Dermis blood vessel endothelial cell (primary cell): ENCODE results near the gene VASP. TPM values are rescaled to one million over a fixed set of nuclear protein-coding genes. Genes with fewer than 3 reads are reported as not detected.
"Not testable (repeated sequence)": the region's sequence is repeated elsewhere in the genome, so short reads cannot be mapped to it uniquely, and the experiment has no call there.

Source experiments
- DNase-seq: peaks from one replicate; pipeline ENCODE4 v3.0.0; 2010
- total RNA-seq: library from RNA; depleted of rRNA; stranded (reverse); fragments of >200 nt; gene quantifications from 2 replicates; pipeline ENCODE4 v1.2.3, GENCODE V29; 2014

Gene VASP
- total RNA-seq, 1 donor from 2014 or later, result 93.9 TPM

DNA sequence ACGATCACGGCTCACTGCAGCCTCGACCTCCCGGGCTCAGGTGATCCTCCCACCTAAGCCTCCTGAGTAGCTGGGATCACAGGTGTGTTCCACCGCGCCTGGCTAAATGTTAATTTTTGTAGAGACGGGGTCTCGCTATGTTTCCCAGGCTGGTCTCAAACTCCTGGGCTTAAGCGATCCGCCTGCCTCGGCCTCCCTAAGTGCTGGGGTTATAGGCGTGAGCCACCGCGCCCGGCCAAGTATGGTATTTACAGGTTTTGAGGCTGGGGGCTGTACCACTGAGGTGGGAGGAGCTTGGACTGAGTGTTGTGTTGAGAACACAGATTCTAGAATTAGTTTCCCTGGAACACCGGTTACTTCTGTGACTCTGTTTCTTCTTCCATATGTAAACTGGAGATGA is 9.5 kb upstream of the VASP start:
- no peak for DNase-seq

DNA sequence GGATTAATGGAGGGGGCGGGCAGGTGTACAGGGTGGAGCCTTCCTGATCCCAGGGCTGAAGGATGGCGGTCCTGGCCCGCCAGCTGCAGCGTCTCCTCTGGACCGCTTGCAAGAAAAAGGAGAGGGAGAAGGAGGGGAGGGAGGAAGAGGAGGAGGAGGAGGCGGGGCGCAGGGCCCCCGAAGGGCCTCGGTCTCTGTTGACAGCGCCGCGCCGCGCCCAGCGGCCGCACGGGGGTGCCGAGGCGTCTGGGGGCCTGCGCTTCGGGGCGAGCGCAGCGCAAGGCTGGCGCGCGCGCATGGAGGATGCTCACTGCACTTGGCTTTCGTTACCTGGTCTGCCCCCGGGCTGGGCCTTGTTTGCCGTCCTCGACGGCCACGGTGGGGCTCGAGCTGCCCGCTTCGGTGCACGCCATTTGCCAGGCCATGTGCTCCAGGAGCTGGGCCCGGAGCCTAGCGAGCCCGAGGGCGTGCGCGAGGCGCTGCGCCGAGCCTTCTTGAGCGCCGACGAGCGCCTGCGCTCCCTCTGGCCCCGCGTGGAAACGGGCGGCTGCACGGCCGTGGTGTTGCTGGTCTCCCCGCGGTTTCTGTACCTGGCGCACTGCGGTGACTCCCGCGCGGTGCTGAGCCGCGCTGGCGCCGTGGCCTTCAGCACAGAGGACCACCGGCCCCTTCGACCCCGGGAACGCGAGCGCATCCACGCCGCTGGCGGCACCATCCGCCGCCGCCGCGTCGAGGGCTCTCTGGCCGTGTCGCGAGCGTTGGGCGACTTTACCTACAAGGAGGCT is 8.7 kb upstream of the VASP start, which contains the start of gene PPM1N:
Gene PPM1N (plus strand): TSS at position 33 of the 785 bp plus-strand sequence. CDS start 30 bp downstream, at position 63.
- peak; percentile 42 for DNase-seq

DNA sequence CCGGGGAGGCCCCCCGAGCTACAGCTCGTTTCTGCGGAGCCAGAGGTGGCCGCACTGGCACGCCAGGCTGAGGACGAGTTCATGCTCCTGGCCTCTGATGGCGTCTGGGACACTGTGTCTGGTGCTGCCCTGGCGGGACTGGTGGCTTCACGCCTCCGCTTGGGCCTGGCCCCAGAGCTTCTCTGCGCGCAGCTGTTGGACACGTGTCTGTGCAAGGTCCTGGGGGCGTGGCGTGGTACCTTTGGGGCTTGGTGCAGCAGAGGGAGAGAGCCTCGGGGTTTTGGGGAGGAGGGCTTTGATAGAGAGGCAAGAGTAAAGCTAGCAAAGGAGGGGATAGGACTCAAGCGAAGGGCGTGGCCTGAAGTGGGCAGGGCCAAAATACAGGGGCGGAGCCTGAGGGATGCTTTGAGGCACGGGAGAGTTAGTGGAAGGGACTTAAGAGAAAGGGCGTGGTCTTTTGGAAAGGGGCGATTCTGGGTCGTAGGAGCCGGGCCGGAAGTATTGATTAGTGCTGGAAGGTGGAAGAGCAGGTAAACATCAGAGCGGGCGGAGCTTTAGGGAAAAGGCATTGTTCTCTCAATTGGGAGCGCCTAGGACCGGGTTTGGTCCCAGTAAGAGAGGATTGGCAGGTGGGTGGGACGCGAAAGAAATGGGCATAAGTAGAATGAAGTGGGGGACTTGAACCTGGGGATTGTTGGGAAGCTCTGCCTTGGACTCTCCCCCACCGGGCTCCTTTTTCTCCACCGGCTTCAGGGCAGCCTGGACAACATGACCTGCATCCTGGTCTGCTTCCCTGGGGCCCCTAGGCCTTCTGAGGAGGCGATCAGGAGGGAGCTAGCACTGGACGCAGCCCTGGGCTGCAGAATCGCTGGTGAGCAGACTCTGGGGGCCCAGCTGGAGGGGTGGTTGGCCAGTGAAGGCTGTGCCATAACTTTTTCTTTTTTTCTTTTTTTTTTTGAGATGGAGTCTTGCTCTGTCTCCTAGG is 7.8 kb upstream of the VASP start:
- peak; percentile 36 for DNase-seq

DNA sequence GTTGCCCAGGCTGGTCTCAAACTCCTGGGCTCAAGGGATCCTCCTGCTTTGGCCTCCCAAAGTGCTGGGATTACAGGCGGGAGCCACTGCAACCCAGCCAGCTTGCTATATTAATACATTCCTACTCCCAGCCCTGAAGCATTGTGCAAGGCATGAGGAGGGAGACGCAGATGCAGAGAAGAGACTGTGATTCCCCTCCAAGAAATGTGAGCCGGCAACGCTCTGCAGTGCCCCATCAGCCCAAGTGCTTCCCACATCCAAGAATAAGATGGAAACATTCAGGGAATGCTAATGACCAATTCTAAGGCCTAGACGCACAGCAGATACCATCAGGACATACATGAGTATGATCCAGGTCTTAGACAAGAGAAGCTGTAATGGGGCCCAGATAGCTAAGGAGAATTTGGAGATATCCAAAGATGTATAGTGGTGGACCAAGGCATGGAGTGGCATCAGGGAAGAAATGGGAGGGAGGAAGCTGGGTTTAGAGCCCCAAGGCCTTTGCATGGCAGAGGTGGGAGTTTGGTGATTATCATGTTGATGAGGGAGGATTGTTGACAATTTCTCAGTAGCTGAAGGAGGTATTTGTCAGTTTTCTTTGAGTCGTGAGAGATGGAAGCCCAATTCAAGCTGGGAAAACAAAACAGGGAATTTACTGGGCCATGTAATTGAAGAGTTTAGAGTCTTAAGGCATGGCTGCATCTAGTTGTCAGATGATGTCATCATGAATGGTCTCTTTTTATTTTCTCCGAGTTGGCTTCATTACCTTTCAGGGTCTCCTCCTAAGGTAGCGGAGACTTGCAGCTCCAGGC is 6.2 kb upstream of the VASP start:
- DNase-seq, result no peak

DNA sequence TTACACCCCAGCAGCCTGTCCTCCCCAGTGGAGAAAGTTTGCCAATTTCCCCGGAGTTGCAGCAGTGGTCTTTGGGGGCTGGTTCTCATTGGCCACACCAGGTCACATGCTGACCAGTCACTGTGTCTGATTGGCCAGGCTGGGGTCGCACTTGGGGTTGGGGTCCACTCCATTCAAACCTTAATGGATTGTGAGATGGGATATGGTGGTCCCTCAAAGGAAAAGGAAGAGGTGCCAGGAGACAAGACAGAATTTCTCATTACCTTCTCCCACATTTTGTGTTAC is 5.6 kb upstream of the VASP start:
- DNase-seq, result no peak

DNA sequence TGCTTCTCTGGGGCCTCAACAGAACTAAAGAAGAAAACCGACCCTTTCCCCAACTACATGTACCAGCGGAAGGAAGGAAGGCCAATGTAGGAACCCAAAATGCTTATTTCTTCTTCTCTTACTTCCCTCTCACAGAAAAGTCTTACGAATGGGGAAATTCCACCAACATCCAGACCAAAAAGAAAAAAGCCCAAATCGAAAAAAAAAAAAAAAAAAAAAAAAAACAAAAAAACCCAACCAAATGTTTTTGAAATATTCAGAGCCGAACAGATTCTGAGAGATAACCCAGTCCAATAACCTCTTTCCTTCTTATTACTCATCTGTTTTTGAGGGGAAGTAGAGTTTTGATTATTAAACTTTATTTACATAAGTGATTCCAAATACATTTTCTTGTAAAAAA is 5.2 kb upstream of the VASP start:
- DNase-seq, result no peak

DNA sequence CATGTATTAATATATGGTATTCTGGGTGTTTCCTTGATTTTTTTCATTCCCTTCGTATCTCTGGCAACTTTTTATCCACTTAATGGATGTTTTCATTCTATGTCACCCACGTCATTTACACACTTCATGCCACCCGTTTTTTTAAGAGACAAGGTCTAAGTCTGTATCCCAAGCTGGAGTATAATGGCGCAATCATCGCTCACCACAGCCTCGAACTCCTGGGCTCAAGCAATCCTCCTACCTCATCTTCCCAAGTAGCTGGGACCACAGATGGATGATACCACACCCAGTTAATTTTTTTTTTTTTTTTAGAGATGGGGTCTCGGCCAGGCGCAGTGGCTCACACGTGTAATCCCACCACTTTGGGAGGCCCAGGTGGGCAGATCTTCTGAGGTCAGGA is 3.4 kb upstream of the VASP start:
- DNase-seq, result no peak

DNA sequence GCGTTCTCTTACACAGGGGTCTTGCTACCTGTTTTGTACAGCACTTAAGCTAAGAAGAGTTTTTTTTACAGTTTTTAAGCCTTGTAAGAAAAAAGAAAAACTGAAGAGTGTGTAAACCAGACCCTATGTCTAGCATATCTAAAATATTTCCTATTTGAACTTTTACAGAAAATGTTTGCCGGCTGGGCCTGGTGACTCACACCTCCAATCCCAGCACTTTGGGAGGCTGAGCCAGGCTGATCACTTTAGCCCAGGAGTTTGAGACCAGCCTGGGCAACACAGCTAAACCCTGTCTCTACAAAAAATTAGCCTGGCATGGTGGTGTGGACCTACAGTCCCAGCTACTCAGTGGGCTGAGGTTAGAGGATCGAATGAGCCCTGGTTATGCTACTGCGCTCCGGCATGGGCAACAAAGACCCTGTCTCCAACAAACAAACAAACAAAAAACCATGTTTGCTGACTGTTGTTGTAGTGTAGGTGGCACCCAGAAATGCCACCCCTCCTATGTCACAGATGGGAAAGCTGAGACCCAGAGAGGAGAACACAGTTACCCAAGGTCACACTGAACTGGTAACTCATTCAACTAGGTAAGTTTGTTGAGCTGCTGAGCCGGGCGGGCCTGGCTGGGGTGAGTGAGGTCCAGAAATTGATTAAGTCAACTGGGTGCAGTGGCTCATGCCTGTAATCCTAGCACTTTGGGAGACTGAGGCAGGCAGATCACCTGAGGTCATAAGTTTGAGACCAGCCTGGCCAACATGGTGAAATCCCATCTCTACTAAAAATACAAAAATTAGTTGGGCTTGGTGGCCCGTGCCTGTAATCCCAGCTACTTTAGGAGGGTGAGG is 1.9 kb upstream of the VASP start:
- DNase-seq, result no peak

DNA sequence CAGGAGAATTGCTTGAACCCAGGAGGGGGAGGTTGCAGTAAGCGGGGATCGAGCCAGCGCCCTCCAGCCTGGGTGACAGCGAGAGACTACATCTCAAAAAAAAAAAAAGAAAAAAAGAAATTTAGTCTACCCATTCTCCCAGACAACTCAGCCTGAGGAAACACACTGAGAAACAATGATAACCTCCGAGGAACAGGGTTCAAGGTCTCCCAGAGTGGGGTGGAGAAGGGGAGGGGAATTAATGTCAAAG is 1.4 kb upstream of the VASP start:
- DNase-seq, result no peak

DNA sequence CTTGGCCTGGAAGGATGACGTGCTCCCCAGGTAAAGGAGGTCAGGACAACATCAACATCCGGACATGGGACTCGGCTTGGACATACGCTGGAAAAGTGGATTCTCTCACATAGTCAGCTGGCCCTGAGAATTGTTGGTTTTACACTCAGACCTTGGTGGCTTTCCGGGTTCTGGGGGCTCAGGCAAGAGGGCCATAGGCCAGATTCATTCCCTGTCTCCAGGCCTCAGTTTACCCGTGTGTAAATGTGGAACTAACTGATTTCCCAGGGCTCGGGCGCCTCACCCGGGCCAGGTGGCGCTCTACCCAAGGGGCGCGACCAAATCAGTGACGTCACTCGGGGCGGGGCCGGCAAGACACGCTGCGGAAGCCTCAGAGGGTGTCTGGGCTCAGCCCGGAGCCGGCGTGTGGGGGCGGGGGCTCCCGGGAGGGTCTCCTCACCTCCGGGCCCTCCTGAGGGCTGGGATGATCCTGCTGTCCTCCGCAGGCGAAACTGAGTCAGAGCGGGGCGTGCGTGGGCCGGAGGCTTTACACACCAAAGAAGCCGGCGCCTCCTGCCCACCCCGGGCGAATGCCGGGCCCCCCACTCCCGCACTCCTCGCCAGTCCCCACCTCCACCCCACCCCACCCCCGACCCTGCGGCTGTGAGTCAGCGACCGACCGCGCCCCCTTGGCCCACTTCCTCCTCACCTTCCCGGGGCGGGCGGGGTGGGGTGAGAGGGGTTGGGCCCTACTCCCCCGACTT is 862 bp upstream of the VASP start:
- DNase-seq, result peak; percentile 95

DNA sequence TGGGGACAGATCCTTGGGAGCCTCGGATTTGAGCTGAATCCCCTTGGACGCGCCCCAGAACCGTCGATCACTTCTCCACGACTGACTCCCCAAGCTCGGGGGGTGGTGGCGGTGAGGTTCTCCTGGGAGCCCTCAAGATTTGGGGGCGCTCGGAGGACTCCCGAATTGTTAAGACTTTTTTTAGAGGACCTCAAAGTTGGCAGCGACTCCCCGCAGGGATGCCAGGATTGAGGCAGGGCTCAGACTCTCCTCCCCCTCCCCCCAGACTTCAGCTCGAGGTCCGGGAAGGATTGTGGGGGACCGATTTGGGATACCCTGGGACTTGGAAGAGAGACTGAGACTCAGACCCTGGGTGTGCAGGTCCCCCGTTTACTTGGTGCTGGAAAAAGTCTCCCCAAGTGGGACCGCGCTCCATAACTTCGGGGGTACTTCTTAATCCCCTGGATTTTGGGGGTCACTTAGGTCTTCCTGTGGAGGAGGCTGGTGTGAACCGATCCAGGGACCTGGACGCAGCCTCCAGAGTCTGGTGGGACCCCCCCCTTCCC is 665 bp downstream of the VASP start:
- DNase-seq, result peak; percentile 41

DNA sequence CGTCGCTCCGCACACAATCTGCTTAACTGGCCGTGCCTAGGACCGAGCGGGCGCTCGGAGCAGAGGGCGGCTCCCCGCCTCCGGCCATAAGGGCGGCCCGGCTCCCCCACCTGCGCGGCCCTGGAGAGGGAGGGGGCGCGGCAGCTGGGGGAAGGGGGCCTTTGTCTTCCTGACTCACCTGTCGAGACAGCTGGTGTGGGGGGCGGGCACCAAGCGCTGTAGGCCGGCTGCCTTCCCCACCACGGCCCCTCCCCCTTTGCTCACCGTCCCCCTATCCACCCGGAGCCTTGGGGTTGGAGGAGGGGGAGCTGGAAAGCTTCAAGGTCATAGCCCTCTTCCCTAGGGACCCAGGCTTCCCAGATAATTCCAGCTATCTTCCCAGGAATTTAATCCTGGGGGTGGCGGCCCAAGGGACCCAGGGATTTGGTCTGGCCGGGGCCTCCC is 1.2 kb downstream of the VASP start:
- DNase-seq, result peak; percentile 62

DNA sequence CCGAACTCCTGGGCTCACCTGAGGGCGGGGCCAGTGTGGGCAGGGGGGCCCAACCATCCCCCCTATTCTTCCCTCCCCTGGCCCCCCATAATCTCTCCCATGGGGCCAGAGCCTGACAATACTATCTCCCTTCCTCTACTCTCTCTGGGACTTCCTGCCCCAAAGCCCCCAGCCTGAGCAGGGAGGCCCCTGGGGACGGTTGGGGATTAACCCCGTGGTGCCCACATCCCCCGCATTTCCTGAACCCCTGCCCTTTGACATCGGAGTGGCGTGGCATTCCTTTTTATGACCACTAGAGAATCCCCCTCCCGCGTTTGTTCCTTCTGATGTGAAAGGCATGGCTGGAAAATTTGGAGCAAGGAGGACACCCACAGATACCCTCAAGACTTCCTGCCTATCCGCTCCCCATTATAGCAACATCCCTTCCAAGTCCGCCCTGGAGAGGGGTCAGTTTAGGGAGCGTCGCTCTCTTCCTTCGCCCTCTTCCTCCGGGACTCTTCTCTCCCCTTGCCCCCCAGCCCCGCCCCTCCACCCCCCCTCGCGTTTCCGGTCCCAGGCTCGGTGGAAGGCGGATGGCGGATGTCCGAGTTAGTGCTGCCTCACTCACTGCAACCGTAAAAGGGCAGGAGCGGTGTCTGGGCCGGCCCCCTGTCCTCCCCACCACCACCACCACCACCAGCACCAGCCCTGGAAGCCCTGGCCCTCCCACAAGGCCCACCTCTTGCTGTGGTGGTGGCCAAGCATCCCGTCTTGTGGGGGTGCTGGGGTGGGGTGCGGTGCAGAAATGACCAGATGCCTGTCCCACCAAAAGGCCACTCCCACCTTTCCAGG is 1.8 kb downstream of the VASP start:
- DNase-seq, result peak; percentile 89

DNA sequence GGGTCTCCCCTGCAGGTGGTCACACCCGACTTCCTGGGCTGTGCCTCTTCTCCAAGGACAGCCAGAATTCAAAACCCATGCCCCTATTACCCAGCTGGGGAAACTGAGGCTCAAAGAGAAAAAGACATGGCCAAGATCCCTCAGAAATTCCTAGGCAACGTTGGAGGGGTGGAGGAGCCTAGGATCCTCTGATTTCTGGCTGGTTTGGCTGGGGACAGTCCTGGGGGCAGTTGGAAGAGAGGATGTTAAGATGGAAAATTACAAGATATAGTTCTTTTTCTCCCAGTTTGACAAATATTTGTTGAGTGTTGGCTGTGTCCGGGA is 2.4 kb downstream of the VASP start:
- DNase-seq, result no peak

DNA sequence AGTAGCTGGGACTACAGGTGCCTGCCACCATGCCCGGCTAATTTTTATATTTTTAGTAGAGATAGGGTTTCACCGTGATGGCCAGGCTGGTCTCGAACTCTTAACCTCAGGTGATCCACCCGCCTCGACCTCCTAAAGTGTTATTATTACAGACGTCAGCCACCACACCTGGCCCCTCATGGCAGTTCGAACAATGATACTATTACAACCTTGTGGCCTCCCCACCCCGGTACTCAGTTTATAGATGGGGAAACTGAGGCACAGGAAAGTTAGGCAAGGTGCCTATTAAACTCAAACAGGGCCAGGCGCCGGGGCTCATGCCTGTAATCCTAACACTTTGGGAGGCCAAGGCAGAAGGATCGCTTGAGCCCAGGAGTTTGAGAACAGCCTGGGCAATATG is 3.1 kb downstream of the VASP start:
- not testable (repeated sequence) for DNase-seq

DNA sequence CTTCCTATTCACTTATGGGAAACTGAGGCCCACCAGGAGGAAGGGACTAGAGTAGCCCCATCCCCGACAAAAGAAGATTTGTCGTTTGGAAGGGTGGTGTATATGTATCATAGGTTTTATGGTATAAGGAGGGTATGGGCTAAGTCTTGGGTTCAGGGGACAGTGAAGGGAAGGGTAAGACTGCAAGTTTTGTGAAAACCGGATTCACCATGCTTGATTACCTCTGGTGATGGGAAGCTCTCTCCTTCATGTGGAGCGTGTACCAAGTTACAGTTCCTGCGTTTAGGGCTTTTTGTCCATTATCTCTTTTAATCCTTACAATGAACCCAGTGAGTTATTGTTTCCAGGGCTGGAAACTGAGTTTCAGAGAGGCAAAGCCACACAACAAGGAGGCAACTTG is 3.8 kb downstream of the VASP start:
- no peak for DNase-seq

DNA sequence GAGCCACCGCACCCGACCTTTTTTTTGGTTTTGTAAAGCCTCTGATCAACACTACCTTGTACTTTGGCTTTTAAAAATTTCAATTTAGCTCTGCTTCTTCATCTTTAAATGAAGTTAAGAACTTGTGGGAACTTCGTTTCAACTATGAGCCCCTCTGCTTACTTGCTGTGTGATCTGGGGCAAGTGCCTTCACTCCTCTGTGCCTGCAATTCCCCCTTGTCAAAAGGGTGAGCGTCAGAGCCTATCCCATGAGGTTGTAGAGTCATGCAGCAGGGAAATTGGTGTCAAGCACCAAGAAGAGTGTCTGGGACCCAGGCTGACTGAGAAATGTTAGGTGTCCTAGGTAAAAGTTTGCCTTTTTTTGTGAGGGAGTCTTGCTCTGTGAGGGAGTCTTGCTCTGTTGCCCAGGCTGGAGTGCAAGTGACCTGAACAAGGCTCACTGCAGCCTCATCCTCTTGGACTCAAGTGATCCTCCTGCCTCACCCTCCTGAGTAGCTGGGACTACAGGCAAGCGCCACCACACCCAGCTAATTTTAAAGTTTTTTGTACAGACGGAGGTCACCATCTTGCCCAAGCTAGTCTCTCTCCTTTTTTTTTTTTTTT is 5.7 kb downstream of the VASP start:
- no peak for DNase-seq

DNA sequence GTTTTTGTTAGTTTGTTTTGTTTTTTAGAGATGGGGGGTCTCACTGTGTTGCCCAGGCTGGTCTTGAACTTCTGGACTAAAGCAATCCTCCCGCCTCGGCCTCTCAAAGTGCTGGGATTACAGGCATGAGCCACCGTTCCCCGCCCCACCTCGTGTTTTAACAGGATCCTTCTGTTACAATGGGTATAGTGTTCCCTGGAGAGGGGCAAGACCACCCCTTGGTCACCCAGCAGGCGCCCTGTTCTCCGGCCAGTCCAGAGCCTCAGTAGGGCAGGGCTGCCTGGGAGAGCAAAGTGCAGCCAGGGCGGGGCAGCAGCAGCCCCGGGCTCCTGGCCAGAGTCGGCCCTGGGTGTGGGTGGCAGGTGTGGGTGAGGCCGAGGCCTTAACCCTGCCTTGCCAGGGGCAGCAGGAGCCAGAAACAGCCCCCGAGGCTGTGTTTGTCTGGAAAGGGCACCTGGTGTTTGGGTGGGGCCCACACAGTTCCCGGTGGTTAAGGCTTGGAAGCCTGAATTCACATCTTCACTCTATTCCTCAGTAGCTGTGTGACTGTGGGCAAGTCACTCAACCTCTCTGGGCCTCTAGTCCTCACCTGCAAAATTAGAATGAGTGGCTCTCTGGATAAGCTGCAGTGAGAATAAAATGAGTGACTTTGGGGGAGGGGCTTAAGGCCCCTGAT is 7.2 kb downstream of the VASP start:
- no peak for DNase-seq

DNA sequence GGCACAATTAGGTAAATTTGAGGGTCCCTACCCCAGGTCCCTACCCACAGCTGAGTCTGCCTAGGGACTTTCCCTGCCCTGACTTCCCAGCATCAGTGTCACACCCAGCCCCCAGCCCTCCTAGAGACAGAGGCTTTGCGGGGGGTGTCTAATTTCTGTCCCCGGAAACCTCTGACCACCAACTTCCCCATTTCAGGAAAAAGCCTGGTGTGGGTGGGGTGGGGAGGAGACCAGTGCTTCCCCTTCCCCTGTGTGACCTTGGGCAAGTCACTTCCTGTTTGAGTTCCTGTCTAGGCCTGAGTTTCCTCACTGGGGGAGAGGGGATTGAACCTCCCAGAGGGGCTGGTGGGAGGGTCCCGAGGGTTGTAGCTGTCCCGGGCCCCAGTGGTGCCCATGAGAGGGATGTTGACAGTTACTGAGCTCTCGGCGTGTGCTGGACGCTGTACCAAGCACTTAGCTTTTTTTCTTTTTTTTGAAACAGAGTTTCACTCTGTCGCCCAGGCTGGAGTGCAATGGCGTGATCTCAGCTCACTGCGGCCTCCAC is 7.9 kb downstream of the VASP start:
- DNase-seq, result no peak
